GM21367 (cell line): ENCODE data around the gene GNB4.

Experiments
- ATAC-seq: cut with Tn5 transposase; IDR thresholded peaks from one replicate; pipeline ENCODE4 v1.9.1; 2021; ENCODE audit not compliant: unreplicated experiment

GNB4 gene

DNA sequence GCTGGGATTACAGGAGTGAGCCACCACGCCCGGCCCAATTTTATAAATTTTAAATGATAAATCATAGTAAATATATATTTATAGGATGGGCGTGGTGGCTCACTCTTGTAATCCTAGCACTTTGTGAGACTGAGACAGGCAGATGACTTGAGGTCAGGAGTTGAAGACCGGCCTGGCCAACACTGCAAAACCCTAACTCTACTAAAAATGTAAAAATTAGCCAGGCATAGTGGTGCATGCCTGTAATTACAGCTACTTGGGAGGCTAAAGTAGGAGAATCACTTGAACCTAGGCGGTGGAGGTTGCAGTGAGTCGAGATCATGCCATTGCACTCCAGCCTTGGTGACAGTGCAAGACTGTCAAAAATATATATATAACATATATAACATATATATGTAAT lies 77.3 kb downstream of the GNB4 start:
- ATAC-seq: no peak

DNA sequence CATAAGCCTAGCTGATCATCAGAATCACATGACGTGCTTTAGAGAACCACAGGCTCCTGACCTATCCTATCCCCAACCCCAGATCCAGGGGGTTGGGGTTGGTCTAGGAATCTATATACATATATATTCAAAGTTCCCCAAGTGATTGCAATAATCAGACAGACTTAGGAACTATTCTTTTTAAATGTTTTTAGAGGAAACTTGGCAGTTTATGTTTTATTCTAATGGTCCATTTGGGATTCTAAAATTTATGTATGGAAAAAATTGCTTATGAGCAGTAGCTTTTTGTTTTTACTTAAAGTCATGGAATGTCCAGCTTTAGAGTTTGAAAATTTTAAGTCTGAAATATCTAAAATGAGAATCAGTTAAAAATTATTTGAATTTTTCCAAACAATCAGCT lies 81.6 kb downstream of the GNB4 start:
- ATAC-seq: no peak

DNA sequence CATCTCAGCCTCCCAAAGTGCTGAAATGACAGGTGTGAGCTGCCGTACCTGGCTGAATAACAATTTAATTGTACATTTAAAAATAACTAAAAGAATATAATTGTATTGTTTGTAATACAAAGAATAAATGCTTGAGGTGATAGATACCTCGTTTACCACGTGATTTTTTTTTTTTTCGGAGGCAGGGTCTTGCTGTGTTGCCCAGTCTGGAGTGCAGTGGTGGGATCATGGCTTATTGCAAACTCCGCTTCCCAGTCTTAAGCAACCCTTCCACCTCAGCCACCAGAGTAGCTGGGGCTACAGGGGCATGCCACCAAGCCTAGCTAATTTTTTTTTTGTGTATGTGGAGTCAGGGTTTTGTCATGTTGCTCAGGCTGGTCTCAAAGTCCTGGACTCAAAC lies 87.9 kb downstream of the GNB4 start:
- ATAC-seq: no peak

DNA sequence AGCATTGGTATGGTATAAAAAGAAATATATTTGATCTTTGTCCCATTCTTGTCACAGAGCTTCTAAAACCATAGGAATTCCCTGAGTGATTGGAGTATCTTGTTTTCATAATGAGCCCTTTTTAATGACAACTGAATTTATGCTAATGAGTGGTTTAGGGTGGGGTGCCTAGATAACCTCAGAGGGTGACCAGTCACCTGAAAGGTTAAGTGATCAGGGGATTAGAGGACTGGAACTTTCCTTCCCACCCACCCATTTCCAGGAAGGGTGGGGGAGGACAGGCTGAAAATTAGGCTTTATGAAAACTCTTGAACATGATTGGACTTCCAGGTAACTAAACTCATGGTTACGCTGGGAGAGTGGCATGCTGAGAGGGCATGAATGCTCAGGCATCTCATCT lies 95.3 kb downstream of the GNB4 start:
- ATAC-seq: no peak

DNA sequence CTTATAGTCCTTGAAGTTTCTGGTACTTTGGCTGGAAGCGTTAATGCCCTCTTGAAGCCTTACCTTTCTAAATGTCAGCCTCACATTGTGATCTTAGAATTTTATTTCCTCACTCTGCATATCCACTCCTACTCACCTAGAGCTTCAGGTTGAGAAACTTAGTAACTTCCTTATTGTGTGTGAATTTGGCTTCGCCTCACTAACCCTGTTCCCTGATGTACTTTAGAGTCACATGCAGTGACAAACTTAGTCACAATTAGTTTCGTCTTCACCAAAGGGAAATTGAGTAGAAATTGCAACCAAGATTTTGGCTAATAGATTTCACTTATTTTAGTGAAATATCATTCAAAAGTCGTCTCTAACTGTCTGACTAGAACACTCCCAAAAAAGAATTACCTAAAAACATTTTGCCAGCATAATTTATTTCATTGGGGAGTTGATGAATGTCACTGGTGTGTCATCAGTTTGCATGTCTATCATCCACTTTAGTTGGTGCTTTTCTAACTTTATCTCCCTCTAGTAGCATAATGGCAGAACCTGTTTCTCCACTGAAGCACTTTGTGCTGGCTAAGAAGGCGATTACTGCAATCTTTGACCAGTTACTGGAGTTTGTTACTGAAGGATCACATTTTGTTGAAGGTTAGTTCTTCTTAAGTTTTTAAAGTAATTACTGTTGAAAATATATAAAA lies 102.8 kb downstream of the GNB4 start:
- ATAC-seq: peak; percentile 65

DNA sequence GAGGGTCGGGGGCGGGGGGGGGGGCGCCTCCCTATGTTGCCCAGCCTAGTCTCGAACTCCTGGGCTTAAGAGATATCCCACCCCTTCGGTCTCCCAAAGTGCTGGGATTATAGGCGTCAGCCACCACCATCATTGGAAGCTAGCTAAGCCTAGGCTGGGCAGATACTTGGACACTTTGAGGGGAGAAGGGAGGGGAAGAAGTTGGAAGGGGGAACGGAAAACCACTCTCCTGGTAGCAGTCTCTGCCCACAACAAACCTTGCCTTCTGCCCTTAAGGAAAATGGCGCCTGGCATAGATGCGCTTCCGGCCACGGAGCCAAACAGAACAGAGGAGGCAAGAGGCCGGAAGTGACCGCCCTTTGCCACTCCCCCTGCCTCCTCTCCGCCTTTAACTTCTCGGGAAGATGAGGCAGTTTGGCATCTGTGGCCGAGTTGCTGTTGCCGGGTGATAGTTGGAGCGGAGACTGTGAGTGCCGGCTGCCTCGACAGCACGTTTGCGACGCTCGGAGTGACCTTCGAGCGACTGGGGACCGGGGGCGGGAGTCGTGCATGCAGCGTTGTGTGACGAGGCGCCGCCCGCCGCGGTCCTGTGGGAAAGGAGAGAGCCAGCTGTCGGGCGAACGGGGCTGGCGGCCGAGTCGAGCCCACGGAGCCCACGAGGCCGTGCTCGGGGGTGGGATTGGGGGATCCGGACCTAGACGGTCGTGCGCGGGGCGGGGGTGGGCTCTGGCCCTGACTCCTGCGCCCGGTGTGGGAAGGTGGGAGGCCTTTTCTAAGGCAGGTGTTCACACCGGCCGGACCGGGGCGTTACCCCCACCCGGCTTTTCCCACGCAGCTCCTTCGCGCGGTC lies 103.7 kb downstream of the GNB4 start, which contains the start of gene MFN1:
Gene MFN1 (plus strand): TSS at position 365 of the 850 bp plus-strand sequence. CDS start 1,143 bp downstream, outside the sequence.
- peak; percentile 96 for ATAC-seq
